K562 (cell line): ENCODE results near the gene THG1L.

Experiments
- CHD4 ChIP-seq: fragments of 200-600 bp; sonication (generic); IDR thresholded peaks from 3 replicates; pipeline ENCODE4 v1.6.1; 2012; ENCODE audit warnings: low read depth, mild to moderate bottlenecking, mixed read lengths, low read length, inconsistent platforms; ENCODE audit not compliant: insufficient read depth, insufficient replicate concordance, poor library complexity, severe bottlenecking
- COPS2 ChIP-seq: fragments of 450-650 bp; conservative IDR thresholded peaks from 2 replicates; pipeline ENCODE4 v1.6.1; 2016; ENCODE audit warnings: mild to moderate bottlenecking, moderate library complexity
- CTCF ChIP-seq, 3 experiments: IDR thresholded peaks in 2 of 3; conservative IDR thresholded peaks in 1 of 3; 2 replicates each; pipeline ENCODE4 v1.5.1; 2011 to 2012; ENCODE audit warnings: low read length in 3 of 3, mild to moderate bottlenecking in 3 of 3, control low read depth in 2 of 3, improper control_type of control experiment in 1 of 3, inconsistent platforms in 1 of 3, low read depth in 1 of 3, mixed read lengths in 1 of 3, moderate library complexity in 1 of 3; ENCODE audit not compliant: insufficient read depth in 2 of 3
- MAZ ChIP-seq, 2 experiments: fragments of 450-650 bp in 1 of 2; sonication (generic) in 1 of 2; formaldehyde crosslinking; IDR thresholded peaks in 1 of 2; conservative IDR thresholded peaks in 1 of 2; 2 replicates each; pipeline versions ENCODE4 v1.4.0 to v1.5.0; 2020; ENCODE audit warnings: mild to moderate bottlenecking in 1 of 2, missing genetic modification reagents in 1 of 2
- MYNN ChIP-seq, 2 experiments: sonication (generic); formaldehyde crosslinking in 1 of 2; IDR thresholded peaks; 2 replicates each; pipeline versions ENCODE4 v1.5.0 to v1.6.1; 2016 to 2020; ENCODE audit warnings: antibody characterized with exemption in 1 of 2, missing genetic modification reagents in 1 of 2
- RBM17 ChIP-seq: fragments of 200-400 bp; formaldehyde crosslinking; IDR thresholded peaks from 2 replicates; pipeline ENCODE4 v1.6.1; 2017; ENCODE audit warnings: low read depth, mild to moderate bottlenecking, low read length, borderline replicate concordance
- RFX5 ChIP-seq: IDR thresholded peaks from 2 replicates; pipeline ENCODE4 v1.6.1; 2011; ENCODE audit warnings: low read depth, mild to moderate bottlenecking, improper control_type of control experiment, low read length
- SRSF9 ChIP-seq: fragments of 200-400 bp; formaldehyde crosslinking; IDR thresholded peaks from 2 replicates; pipeline ENCODE4 v1.6.1; 2017; ENCODE audit warnings: low read depth, low read length, borderline replicate concordance
- TFE3 ChIP-seq: fragments of 450-650 bp; formaldehyde crosslinking; IDR thresholded peaks from 2 replicates; pipeline ENCODE4 v1.4.0; 2020; ENCODE audit warnings: mild to moderate bottlenecking, mixed read lengths
- ZBTB33 ChIP-seq: sonication (generic); formaldehyde crosslinking; IDR thresholded peaks from 2 replicates; pipeline ENCODE4 v1.8.1; 2023; ENCODE audit warnings: mild to moderate bottlenecking, missing genetic modification reagents
- ZFX ChIP-seq: sonication (generic); formaldehyde crosslinking; IDR thresholded peaks from 2 replicates; pipeline ENCODE4 v1.8.0; 2022; ENCODE audit warnings: mild to moderate bottlenecking, missing genetic modification reagents, moderate library complexity
- ZNF174 ChIP-seq: fragments of 250-450 bp; sonication (Bioruptor Pico); IDR thresholded peaks from 2 replicates; pipeline ENCODE4 v1.4.0; 2020; ENCODE audit warnings: mild to moderate bottlenecking
- ZNF586 ChIP-seq: fragments of 450-650 bp; formaldehyde crosslinking; conservative IDR thresholded peaks from 2 replicates; pipeline ENCODE4 v1.4.0; 2020; ENCODE audit warnings: mild to moderate bottlenecking, moderate library complexity
- ZSCAN32 ChIP-seq: fragments of 450-650 bp; formaldehyde crosslinking; IDR thresholded peaks from 2 replicates; pipeline ENCODE4 v1.4.0; 2020; ENCODE audit warnings: mild to moderate bottlenecking, moderate library complexity

- TF ChIP-seq ZFX (no peak), ZBTB33 (CRISPR knock-in tag) (no peak), CTCF (IDR thresholded peaks at IDR 0.05 in 2 of 3, conservative IDR thresholded peaks at IDR 0.05 in 1 of 3; ENCODE audit: insufficient read depth in 2 of 3, low read depth in 1 of 3, low read length in 3 of 3) (no peak), RFX5 (no peak), ZSCAN32 (CRISPR knock-in tag) (no peak), SRSF9 (no peak), ZNF174 (CRISPR knock-in tag) (no peak), MYNN (IDR thresholded peaks at IDR 0.05) (no peak), MYNN (CRISPR knock-in tag; IDR thresholded peaks at IDR 0.05) (no peak), MAZ (CRISPR knock-in tag; conservative IDR thresholded peaks at IDR 0.05 in 1 of 2, IDR thresholded peaks at IDR 0.05 in 1 of 2) (no peak), TFE3 (CRISPR knock-in tag) (no peak), ZNF586 (CRISPR knock-in tag) (no peak), CHD4 (no peak), COPS2 (no peak), RBM17 (no peak)
Measured at GRCh38 chr5:157741131-157741530, 9.9 kb downstream of the THG1L start.
